GM21737 (cell line): ENCODE data around the gene PAPPA2.

ENCODE experiments used
- ATAC-seq: cut with Tn5 transposase; IDR thresholded peaks from one replicate; pipeline ENCODE4 v1.9.1; 2021; ENCODE audit warnings: mild to moderate bottlenecking, moderate library complexity; ENCODE audit not compliant: unreplicated experiment

The PAPPA2 gene

DNA sequence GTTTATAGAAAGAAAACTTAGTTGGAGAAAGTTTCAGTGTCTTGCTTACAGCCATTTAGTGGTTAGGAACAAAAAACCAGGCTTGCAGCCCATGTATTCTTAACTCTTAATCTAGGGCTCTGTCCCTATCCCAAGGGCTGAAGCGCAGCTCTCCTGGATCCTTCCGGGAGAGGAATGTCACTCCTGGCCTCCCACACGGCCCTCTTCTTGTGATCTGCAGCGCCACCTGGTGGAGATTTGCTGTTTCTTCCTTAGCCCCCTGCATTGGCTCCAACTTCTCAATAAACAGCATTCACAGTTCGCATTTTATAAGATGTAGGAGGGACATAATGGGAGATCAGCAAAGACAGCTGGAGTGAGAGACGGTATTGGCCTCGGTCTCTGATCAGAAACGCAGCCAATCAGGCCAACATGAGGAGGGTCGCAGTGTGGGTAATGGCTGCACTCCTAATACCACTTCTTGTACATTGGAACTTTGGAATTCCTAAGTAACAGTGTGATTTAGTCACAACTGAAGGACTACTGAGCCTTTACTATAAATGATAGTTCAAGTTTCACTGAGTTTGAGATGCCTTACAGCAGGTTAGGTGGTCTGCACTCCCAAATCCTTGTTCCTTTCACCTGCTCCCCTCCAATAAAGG is 418.1 kb downstream of the PAPPA2 start:
- no peak for ATAC-seq

GRCh38 chr1:176884286-176884685 is 421.3 kb downstream of the PAPPA2 start:
- ATAC-seq = no peak

DNA sequence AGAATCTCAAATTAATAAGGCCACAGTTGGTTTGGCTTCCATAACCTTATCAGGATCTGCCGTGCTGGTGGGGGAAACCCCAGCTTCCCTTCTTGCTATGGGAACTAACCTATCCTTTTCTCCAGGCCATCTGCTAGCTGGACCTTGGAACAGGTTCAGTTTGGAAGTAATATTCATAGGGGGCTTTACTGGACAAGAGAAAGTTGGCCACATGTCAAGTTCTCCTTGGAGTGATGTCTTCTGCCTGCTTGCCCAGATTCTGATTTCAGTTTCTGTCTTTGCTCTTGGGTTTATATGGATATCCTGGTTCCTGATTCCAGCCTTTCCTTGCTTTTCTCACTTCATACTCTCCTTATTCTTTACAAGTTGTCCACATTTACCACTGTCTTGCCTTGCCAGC is 421.9 kb downstream of the PAPPA2 start:
- ATAC-seq = no peak

DNA sequence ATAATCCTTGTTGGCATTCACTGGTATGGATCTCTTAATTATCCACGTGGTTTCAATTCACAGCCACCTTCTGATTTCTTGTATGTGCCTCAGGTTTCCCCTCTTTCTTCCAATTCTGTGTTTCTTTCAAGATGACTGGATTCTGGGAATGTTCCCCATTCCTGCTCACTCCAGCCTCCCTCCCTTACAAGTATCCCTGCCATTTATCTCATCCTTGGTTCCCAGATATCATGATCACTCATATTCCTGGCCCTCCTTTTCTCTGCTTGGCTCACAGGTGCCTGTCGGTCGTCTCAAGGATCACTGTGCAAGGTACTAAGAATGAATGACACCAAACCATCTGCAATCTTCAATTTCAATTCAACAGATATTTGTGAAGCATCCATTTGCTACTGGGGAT is 422.4 kb downstream of the PAPPA2 start:
- no peak for ATAC-seq

DNA sequence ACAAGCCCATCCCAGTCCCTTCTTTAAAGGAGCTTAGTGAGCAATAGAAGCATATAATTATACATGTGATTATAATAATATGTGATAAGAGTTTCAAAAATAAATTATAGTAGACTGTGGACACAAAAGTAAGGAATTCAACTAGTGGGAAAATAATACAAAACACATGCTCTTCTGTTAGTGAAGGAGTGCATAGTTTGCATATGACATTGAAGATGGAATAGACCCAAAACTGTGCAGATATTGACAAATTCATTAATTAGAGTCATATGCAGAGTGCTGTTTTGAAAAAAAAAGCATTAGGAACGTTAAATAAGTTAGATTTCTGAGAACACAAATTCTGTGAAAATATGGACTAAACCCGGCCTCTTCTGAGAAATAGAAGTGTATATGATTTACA is 422.8 kb downstream of the PAPPA2 start:
- no peak for ATAC-seq

- no peak for ATAC-seq
Measured at GRCh38 chr1:176888471-176889032, 425.6 kb downstream of the PAPPA2 start.

GRCh38 chr1:176893625-176894352 is 430.8 kb downstream of the PAPPA2 start:
- no peak for ATAC-seq

DNA sequence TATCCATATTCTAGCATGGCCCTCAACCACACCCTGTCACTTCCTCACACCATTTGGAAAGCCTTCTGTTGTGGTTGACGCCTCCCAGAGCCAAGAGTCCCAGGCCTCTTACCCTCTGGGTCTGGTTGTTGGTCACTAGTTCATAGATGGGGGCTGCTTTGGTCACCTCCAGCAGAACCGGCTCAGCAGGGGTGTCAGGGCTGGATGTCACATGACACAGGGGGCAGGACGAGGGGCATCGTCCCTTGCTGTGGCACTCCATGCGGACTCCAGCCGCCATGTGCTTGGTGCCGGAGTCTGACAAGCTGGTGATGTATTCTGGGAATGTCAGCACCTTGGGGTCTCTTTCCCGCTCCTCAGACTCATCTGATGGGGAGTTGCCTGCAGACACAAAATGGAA is 431.5 kb downstream of the PAPPA2 start:
- no peak for ATAC-seq
